Uterus (tissue), 2 donors: ENCODE results near the gene RSPH1.

Experiments used
- POLR2A ChIP-seq, 2 donors: fragments of 450-650 bp; IDR thresholded peaks; one replicate each; pipeline ENCODE4 v1.6.1; 2016; ENCODE audit warnings: antibody characterized with exemption in 2 of 2, mild to moderate bottlenecking in 1 of 2, moderate library complexity in 1 of 2
- TF ChIP-seq, protein P1 (sequence below), 4 experiments: fragments of 200-600 bp in 2 of 4; fragments of 450-650 bp in 2 of 4; sonication (generic) in 2 of 4; IDR thresholded peaks; one replicate each; pipeline ENCODE4 v1.5.1; 2016 to 2019; ENCODE audit warnings: antibody characterized with exemption in 4 of 4, mild to moderate bottlenecking in 2 of 4, moderate library complexity in 1 of 4

DNA sequence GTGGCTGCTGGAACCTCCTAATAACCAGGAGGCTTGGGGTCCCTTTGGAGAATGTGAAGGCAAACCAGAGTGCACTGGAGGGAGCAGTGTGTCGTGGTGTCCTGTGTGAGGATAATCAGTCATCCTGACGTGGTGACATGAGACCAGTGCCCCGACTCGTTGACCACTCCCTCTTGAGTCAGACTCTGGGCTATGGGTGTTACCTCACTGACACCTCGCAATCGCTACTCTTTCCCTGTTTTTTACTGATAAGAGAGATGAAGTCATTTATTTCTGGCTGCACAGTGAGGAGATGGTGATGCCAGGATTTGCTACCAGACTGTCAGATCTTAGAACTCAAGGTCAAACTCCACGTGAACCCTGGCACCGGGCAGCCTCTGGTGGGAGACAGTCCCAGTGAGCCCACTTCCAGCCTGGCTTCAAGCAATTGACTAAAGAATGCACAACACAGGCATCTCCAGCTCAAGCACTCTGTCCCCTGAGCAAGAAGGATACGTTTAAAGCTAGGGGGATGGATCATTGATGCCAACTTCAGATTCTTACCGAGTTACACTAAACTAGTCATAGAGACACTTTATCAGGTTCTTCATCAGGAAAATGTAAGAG, 62.0 kb downstream of the RSPH1 start:
- TF ChIP-seq, protein P1, sequence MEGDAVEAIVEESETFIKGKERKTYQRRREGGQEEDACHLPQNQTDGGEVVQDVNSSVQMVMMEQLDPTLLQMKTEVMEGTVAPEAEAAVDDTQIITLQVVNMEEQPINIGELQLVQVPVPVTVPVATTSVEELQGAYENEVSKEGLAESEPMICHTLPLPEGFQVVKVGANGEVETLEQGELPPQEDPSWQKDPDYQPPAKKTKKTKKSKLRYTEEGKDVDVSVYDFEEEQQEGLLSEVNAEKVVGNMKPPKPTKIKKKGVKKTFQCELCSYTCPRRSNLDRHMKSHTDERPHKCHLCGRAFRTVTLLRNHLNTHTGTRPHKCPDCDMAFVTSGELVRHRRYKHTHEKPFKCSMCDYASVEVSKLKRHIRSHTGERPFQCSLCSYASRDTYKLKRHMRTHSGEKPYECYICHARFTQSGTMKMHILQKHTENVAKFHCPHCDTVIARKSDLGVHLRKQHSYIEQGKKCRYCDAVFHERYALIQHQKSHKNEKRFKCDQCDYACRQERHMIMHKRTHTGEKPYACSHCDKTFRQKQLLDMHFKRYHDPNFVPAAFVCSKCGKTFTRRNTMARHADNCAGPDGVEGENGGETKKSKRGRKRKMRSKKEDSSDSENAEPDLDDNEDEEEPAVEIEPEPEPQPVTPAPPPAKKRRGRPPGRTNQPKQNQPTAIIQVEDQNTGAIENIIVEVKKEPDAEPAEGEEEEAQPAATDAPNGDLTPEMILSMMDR (IDR thresholded peaks at IDR 0.05), result no peak
- TF ChIP-seq POLR2A (IDR thresholded peaks at IDR 0.05), result no peak
